HL-60/S4 treated with phorbol 12-myristate 13-acetate at 8.2 ng/mL for 4 days and 3 days (cell line): Measurements from ENCODE around the gene CPNE7.

Source experiments
- in situ Hi-C: fragments of 300-500 bp; cut with MboI; formaldehyde crosslinking; loops from 2 replicates; pipeline ENCODE4 v1.15.0; 2022; ENCODE audit warnings: low sequenced_read_pairs

Gene CPNE7

DNA sequence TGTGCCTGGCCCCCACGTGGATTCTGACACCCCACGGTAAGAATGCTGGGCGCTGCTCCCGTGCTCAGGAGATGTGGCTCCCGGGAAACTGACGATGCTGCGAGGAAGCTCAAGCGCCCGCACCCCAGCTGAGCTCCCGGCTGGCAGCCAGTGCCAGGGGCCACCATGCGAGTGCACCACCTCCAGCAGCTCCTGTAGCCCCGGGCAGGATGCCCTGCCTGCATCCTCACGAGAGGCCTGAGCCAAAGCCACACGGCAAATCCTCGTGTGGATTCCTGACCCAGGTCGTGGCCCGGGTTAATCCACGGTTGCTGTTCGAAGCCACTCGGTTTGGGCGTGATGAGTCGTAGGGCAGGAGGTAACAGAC lies 26.3 kb downstream of the CPNE7 start:
- in situ Hi-C loops, result no loop called here

- in situ Hi-C loops, result no loop called here
Observed at GRCh38 chr16:89602273-89602951, 26.9 kb downstream of the CPNE7 start.

GRCh38 chr16:89602952-89603590 lies 27.5 kb downstream of the CPNE7 start:
- in situ Hi-C loops, result no loop called here

- in situ Hi-C loops, result no loop called here
Observed at GRCh38 chr16:89604764-89605163, 29.2 kb downstream of the CPNE7 start.

DNA sequence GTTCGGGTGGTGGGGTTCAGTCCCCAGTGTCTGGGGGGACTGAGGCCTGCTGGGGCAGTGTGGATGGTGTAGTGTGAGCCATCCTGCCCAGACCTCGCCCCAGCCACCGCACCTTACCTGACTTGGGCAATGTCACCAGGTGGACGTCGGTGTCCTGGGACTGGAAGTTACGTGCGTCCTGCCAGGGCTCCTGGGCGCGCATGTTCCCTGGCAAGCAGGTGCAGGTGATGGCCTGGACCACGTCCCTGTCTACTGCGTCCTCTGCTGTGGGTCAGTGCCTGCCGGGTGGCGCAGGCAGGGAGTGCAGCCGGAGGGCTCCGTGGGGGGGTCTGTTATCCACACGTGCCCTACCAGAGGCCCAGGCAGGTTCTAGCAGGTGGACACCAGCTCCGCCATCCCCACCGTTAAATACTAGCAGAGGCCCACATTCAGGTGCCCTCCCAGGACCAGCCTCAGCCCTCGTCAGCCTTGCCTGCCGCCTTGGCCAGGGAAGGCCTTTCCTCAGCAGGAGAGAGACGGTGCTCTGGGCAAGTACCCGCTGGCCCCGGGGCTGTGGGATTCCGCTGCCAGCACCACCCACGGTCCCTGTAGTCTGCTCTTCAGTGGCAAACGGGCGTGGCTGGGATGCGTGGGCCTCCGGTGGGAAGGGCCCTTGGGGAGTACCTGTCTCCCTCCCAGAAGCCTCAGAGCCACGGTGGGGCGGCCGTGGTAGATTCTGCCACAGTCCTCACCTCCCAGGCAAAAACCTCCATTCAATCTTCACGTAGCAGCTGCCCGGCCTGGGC lies 29.8 kb downstream of the CPNE7 start:
- in situ Hi-C loops, result no loop called here

DNA sequence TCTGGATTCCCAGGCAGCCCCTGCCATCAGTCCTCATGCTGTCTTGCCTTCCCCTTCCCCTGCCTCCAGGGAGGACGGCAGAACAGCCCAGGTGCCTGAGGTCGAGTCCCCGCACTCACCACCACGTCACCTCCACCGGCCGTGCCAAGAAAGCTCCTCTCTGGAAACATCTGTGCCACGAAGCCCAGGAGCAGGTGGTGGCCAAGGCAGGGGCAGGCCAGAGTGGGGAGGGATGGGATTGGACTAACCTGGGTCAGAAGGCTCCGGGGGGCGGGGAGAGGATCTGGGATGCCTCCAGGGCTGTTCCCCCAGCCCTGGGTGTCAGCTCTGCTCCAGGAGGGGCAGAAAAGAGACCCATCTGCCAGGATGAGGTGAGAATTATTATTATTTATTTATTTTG lies 30.4 kb downstream of the CPNE7 start:
- in situ Hi-C loops, result no loop called here

DNA sequence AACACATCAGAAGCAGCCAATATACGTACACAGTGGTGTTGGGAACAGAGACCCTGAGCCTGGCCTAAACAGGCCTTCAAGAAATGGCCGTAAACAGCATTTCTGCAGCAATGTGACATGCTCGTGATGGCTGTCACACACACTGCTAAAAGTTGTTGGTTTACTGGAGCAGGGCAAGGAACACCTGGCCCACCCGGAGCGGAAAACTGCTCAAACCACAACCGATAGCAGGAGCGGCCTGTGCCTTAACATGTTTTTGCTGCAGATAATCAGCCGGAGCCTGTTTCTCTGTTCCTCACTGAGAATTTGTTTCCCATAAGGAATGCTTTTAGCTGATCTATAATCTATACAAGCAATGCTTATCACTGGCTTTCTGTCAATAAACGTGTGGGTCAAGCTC lies 31.9 kb downstream of the CPNE7 start:
- in situ Hi-C loops, result no loop called here

DNA sequence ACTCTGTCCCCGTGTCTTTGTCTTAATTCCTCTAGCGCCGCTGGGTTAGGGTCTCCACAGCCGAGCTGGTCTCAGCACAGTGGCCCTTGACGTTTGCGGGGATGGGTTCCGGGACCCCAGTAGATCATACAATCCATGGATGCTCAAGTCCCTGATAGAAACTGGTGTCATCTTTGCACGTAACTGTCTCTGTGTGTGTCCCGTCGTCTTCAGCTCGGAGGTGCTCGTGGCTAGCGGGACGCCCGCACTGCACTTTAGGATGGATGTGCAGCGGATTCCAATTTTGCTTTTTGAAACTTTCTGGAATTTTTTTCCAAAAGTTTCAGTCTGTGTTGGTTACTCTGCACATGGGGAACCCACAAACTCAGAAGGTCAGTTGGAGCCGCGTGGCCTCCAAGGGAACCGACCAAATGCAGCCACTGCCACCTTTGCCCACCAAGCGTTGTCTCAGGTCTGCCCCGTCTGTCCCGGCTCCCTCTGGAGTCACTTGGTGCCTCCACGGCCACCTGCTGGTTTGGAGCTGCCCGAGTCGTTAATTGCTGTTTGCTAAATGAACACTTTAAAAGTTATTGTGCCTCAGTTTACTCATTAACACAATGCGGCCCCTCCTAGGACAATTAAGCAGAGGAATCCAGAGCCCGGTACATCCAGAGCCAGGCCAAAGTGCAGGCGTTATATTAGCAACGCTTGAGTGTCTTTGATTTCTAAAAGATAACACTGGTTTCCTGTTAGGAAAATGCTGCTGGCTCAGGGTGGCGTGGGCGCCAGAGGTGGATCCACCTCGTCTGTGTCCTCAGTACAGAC lies 32.6 kb downstream of the CPNE7 start:
- in situ Hi-C loops, result no loop called here

- in situ Hi-C loops, result no loop called here
Observed at GRCh38 chr16:89610108-89610453, 34.5 kb downstream of the CPNE7 start.

- in situ Hi-C loops, result no loop called here
Observed at GRCh38 chr16:89612415-89613166, 37.0 kb downstream of the CPNE7 start.

DNA sequence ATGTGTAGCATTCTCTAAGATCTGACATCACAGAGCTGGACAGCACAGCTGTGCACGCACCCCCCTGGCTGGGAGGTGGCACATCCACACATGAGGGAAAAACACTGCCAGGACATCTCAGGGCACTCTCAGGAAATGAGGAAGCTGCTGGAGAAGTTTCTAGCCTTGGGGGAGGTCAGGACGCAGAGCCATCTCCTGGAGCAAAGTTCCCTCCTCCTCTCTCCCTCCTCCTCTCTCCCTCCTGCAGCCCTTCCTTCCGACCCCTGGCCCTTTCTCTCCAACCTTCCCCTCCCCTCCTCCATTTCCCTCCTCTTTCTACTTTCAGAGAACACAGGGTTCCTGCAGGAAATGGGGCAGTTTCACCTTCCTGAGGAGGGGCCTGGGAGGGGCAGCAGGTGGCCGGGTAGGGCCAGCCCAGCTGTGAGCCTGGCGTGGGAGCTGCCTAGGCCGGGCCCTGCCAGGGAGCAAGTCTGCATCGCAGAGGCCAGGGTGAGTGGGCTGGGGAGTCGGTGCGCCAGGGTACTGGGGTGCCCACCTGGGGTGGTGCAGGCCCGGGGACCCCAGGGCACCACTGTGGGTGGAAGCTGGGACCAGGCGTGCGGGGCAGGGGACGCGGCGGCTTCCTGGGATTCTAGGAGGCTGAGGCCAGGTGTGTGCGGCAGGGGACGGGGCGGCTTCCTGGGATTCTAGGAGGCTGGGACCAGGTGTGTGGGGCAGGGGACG lies 37.8 kb downstream of the CPNE7 start, which contains the start of gene DPEP1:
Gene DPEP1 (plus strand): TSS at position 412 of the 723 bp plus-strand sequence. CDS start 16,769 bp downstream, outside the sequence.
- in situ Hi-C loops, result no loop called here

GRCh38 chr16:89613954-89614459 lies 38.4 kb downstream of the CPNE7 start:
- in situ Hi-C loops, result no loop called here

DNA sequence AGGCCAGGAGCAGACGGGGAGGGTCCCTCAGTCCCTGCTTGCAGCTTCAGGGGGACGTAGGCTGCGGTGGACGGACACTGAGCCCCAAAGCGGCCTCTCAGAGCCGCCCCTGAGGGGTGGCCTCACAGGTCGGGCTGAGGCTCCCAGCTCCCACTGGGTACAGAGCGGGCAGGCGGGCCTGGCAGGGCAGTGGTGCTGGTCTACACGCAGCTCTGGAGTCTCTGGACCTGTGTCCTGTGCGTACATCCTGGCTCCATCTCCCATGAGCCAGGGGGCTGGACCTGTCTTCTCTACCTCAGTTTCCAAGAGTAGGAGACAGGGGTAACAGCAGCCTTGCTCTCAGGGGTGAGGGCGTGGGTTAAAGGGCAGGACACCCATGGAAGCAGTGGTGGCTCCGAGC lies 39.6 kb downstream of the CPNE7 start:
- in situ Hi-C loops, result no loop called here

DNA sequence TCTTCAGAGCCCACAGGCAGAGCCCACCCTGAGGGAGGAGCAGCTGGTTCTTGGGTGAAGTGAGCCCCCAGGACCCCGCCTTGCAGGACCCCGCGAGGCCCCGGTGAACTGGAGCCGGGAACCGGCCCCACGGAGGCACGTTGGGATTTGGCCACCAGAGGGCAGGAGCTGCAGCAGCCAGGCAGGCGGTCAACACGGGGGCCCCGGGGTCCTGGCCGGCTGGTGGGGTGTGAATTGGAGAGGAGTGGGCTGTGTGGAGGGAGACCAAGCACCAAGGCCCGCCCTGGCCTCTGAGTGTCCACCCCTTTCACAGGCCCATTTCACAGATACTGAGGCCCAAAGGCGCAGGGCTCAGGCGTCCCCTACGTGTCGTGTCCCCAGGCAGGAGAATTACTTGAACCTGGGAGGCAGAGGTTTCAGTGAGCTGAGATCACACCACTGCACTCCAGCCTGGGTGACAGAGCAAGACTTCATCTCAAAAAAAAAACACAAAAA lies 40.1 kb downstream of the CPNE7 start:
- in situ Hi-C loops, result no loop called here

DNA sequence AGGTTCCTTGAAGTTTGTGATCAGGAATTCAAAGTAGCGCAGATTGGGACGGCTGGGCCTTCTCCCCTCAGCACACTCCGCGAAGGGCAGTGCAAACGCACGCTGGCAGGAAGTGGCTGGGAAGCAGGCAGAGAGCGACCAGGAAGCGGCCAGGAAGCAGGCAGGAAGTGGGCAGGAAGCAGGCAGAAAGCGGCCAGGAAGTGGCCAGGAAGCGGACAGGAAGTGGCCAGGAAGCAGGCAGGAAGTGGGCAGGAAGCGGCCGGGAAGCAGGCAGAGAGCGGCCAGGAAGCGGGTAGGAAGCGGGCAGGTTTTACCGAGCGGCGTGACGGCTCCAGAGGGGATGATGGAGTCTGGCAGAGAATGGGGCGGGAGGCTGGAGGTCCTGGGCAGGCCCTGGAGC lies 41.1 kb downstream of the CPNE7 start:
- in situ Hi-C loops, result no loop called here

GRCh38 chr16:89617036-89617435 lies 41.5 kb downstream of the CPNE7 start:
- in situ Hi-C loops, result no loop called here

DNA sequence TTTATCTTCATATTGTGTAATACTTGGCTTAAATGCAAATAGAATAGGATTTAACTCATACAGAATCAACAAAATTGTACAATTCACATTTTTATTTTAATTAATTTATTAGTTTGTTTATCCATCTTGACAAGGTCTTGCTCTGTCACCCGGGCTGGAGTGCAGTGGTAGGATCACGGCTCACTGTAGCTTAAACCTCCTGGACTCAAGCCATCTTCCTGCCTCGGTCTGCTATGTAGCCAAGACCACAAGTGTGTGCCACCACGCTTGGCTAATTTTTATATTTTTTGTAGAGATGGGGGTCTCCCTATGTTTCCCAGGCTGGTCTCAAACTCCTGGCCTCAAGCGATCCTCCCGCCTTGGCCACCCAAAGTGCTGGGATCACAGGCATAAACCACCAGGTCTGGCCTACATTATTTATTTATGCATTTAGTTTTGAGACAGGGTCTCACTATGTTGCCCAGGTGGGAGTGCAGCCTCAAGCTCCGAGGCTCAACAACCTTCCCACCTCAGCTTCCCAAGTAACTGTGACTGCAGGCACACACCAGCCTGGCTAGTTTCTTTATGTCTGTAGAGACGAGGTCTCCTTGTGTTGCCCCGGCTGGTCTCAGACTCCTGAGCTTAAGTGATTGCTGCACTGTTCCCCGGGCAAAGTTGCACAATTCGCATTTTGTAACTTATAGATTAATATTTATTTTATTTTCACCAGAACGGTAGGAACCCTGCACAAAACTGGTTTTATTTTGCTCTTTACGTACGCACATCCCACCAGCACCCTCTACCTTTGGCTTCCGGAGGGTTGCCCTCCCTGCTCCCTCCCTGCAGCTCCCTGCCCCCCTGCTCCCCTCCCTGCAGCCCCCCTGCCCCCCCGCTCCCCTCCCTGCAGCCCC lies 42.8 kb downstream of the CPNE7 start:
- in situ Hi-C loops, result no loop called here

GRCh38 chr16:89619840-89620239 lies 44.3 kb downstream of the CPNE7 start:
- in situ Hi-C loops, result no loop called here
